Loucy (cell line): Measurements from ENCODE around the gene MB.

Experiments used
- H2AFZ ChIP-seq: fragments of 200-600 bp; sonication (generic); 2 replicates; pipeline ENCODE4 v1.6.0; 2016; ENCODE audit warnings: antibody characterized with exemption, mild to moderate bottlenecking, low read length, moderate library complexity
- H3F3A ChIP-seq: fragments of 200-600 bp; 2 replicates; pipeline ENCODE4 v1.6.0; 2016; ENCODE audit warnings: antibody characterized with exemption, low read depth, mild to moderate bottlenecking
- H3K27me3 ChIP-seq: fragments of 200-600 bp; sonication (generic); 2 replicates; pipeline ENCODE4 v1.6.1; 2014; ENCODE audit warnings: low read length, mild to moderate bottlenecking; ENCODE audit not compliant: insufficient read depth, poor library complexity, severe bottlenecking
- H3K36me3 ChIP-seq: fragments of 200-600 bp; sonication (generic); 2 replicates; pipeline ENCODE4 v1.6.1; 2016; ENCODE audit warnings: low read length; ENCODE audit not compliant: insufficient read depth
- H3K4me1 ChIP-seq: fragments of 200-600 bp; sonication (generic); 2 replicates; pipeline ENCODE4 v1.5.1; 2014; ENCODE audit warnings: low read length, mild to moderate bottlenecking; ENCODE audit not compliant: insufficient read depth, poor library complexity, severe bottlenecking
- H3K4me2 ChIP-seq: fragments of 200-600 bp; sonication (generic); 2 replicates; pipeline ENCODE4 v1.6.0; 2014; ENCODE audit warnings: antibody characterized with exemption, low read length, low read depth, mild to moderate bottlenecking; ENCODE audit not compliant: poor library complexity, severe bottlenecking
- H3K4me3 ChIP-seq: fragments of 200-600 bp; sonication (generic); 2 replicates; pipeline ENCODE4 v1.5.1; 2014; ENCODE audit warnings: low read length, mild to moderate bottlenecking, mixed read lengths; ENCODE audit not compliant: poor library complexity, severe bottlenecking
- H3K79me2 ChIP-seq: fragments of 200-600 bp; sonication (generic); 2 replicates; pipeline ENCODE4 v1.6.1; 2014; ENCODE audit warnings: low read length; ENCODE audit not compliant: insufficient read depth
- H3K9ac ChIP-seq: fragments of 200-600 bp; sonication (generic); 2 replicates; pipeline ENCODE4 v1.6.0; 2014; ENCODE audit warnings: mild to moderate bottlenecking, low read depth, low read length, moderate library complexity; ENCODE audit not compliant: poor library complexity, severe bottlenecking
- H3K9me2 ChIP-seq: fragments of 200-600 bp; sonication (generic); replicated peaks from 2 replicates; pipeline ENCODE4 v1.6.1; 2016; ENCODE audit warnings: low read depth, low read length, mixed read lengths
- H3K9me3 ChIP-seq: fragments of 200-600 bp; sonication (generic); 2 replicates; pipeline ENCODE4 v1.6.1; 2014; ENCODE audit warnings: mild to moderate bottlenecking, antibody characterized with exemption, low read length, low read depth; ENCODE audit not compliant: insufficient read depth
- H4K20me1 ChIP-seq: fragments of 200-600 bp; sonication (generic); 2 replicates; pipeline ENCODE4 v1.6.0; 2014; ENCODE audit warnings: antibody characterized with exemption, low read length, mild to moderate bottlenecking; ENCODE audit not compliant: insufficient read depth, poor library complexity, severe bottlenecking
- CTCF ChIP-seq: fragments of 200-600 bp; sonication (generic); conservative IDR thresholded peaks from 2 replicates; pipeline ENCODE4 v1.5.1; 2014; ENCODE audit warnings: mild to moderate bottlenecking, antibody characterized with exemption, low read length
- EZH2phosphoT487 ChIP-seq: fragments of 200-600 bp; IDR thresholded peaks from 2 replicates; pipeline ENCODE4 v1.6.1; 2018; ENCODE audit warnings: antibody characterized with exemption, mild to moderate bottlenecking, moderate library complexity, borderline replicate concordance

MB gene

GRCh38 chr22:35564975-35565867, 51.9 kb downstream of the MB start:
- no peak overlapping the region for H3K4me2 ChIP-seq
- H3K9ac ChIP-seq = no peak overlapping the region
- H3K4me1 ChIP-seq = no peaks in the 10 kb centered on the region
- no peak for TF ChIP-seq EZH2phosphoT487
- no peak for TF ChIP-seq CTCF
- H4K20me1 ChIP-seq = no peaks in the 10 kb centered on the region
- no peaks in the 10 kb centered on the region for H3K9me3 ChIP-seq
- no peaks in the 10 kb centered on the region for H3K36me3 ChIP-seq
- H3K9me2 ChIP-seq = no peaks in the 10 kb centered on the region
- H3K27me3 ChIP-seq = no peaks in the 10 kb centered on the region
- 0 out of 2 replicates have a peak overlapping the region, but pooled peaks have one; percentile 33 for H2AFZ ChIP-seq
- no peaks in the 10 kb centered on the region for H3F3A ChIP-seq
- H3K4me3 ChIP-seq = no peak overlapping the region
- H3K79me2 ChIP-seq = no peaks in the 10 kb centered on the region

GRCh38 chr22:35563211-35563610, 53.9 kb downstream of the MB start:
- Histone ChIP-seq H3K4me3 (no peak overlapping the region), H3K79me2 (no peaks in the 10 kb centered on the region), H3K4me2 (no peak overlapping the region), H3K9me3 (no peaks in the 10 kb centered on the region), H3K36me3 (no peaks in the 10 kb centered on the region), H4K20me1 (no peaks in the 10 kb centered on the region), H3K27me3 (no peaks in the 10 kb centered on the region), H3K9ac (no peak overlapping the region), H3F3A (no peaks in the 10 kb centered on the region), H3K9me2 (no peaks in the 10 kb centered on the region), H3K4me1 (peaks cover under 1% of the 10 kb centered on the region), H2AFZ (no peak overlapping the region)
- TF ChIP-seq CTCF (no peak), EZH2phosphoT487 (no peak)

- Histone ChIP-seq H3K9me3 (no peaks in the 10 kb centered on the region), H3K4me1 (peaks cover 6% of the 10 kb centered on the region), H3K36me3 (no peaks in the 10 kb centered on the region), H3K9ac (no peak overlapping the region), H3K9me2 (no peaks in the 10 kb centered on the region), H3K4me3 (no peak overlapping the region), H2AFZ (no peak overlapping the region), H3K79me2 (no peaks in the 10 kb centered on the region), H3K27me3 (no peaks in the 10 kb centered on the region), H3F3A (no peaks in the 10 kb centered on the region), H4K20me1 (no peaks in the 10 kb centered on the region), H3K4me2 (no peak overlapping the region)
- TF ChIP-seq EZH2phosphoT487 (no peak), CTCF (no peak)
These were observed 55.2 kb downstream of the MB start for GRCh38 chr22:35561796-35562526.
